RWPE1 (cell line): ENCODE results near the gene TMEM63C.

Experiments used
- CTCF ChIA-PET: fragments of 350-600 bp; sonication (Branson Sonifier 250); formaldehyde crosslinking; extraction: SDS; loops from one replicate; lab custom pipeline; 2021; lab: Yijun Ruan, JAX
- POLR2A ChIA-PET: fragments of 400-600 bp; formaldehyde crosslinking; extraction: SDS; loops from one replicate; lab custom pipeline; 2020; ENCODE audit warnings: antibody characterized with exemption; ENCODE audit not compliant: low non-redundant PET; lab: Yijun Ruan, JAX
- DNase-seq: peaks from one replicate; pipeline ENCODE4 v3.0.0; 2012; ENCODE audit warnings: low spot score
- H3K27ac ChIP-seq: fragments of 450-650 bp; 2 replicates; pipeline ENCODE4 v1.5.1; 2017
- CTCF ChIP-seq: fragments of 450-650 bp; conservative IDR thresholded peaks from 2 replicates; pipeline ENCODE4 v1.5.1; 2017; ENCODE audit warnings: low read depth, mild to moderate bottlenecking

The TMEM63C gene

GRCh38 chr14:77206261-77206824 lies 24.7 kb downstream of the TMEM63C start:
- ChIA-PET POLR2A (no interaction called here), CTCF (interaction anchor here (0.6 to 0.8 kb wide), 2 partner anchors 20 to 55 kb away, joined by 3 to 4 read pairs; no protein-coding TSS in a partner anchor)
- TF ChIP-seq CTCF = no peak
- no peak for DNase-seq
- H3K27ac ChIP-seq = no peak overlapping the region

DNA sequence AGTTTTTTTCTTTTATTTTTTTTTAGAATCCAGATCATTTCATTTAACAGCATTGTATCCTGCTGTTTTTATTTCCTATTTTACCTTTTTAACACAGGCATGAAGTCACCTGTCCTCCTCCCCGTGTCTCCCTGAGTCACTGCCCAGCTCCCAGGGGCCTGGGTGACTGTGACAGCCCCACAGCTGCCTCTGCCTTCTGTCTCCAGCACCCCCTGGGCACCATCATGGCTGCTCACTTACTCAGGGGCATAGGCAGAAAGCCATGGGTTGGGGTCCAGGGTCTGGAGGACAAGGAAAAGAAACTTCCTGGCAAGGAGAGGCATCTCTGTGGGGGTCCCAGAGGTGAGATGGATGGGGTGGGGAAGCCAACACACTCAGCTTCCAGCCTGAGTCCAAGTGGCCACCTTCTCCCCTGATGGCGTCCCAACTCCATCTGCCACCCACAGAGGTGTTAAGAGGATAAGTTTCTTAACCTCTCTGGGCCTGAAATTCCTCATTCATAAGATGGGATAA lies 25.3 kb downstream of the TMEM63C start:
- TF ChIP-seq CTCF = no peak
- ChIA-PET CTCF (interaction anchor here (0.6 to 0.8 kb wide), 2 partner anchors 21 to 55 kb away, joined by 3 to 4 read pairs; no protein-coding TSS in a partner anchor), POLR2A (no interaction called here)
- DNase-seq = no peak
- no peak overlapping the region for H3K27ac ChIP-seq

DNA sequence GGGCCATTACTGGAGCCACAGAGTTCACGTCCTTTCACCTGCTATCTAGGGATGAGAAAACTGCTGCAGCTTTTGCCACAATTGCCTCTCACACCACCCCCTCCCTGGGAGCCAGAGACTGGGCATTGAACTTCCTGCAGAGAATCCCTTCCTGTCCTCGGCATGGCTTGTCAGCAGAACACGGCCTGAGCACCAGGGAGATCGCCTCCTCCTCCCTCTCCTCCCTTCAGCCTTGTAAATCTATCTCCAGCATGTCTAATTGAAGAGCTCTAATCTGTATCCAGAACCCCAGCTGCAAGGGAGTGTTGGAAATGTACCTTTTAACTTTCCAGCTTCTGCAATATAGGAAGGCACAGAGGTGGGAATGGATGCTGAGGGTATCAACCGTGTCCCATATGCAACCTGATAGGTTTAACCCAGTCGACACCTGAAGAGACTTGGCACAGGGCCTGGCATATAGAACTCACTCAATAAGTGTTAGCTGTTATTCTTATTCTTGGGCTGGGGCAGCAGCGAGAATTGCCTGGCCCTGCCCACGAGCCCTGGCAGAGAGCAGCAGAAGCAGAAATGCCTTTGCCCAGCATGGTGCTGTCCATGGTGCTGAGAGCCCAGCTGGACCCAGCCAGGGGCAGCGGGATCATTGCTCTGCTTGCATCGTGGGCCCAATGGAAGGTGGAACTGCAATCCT lies 26.8 kb downstream of the TMEM63C start:
- no peak for TF ChIP-seq CTCF
- ChIA-PET POLR2A (no interaction called here), CTCF (interaction anchor here (0.6 kb wide), 1 partner anchor 57 kb away, joined by 6 read pairs; no protein-coding TSS in a partner anchor)
- peak; percentile 76 for DNase-seq
- no peak overlapping the region for H3K27ac ChIP-seq

DNA sequence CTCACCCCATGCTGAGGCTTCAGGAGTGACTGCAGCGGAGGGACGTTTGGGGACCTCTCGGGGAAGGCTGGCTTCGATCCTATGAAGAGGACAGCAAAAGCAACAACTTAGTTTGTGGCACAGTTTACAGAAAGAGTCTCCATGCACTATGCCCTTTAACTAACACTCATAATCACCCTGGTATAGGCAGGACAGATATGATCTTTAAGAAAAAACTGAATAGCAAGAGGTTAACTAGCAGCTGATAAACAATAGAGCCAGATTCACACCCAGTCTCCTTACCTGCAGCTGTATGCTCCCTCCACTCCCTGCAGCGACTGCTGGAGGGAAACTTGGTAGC lies 27.4 kb downstream of the TMEM63C start:
- ChIA-PET CTCF (interaction anchor here (0.6 kb wide), 1 partner anchor 58 kb away, joined by 6 read pairs; no protein-coding TSS in a partner anchor), POLR2A (no interaction called here)
- TF ChIP-seq CTCF = no peak
- no peak overlapping the region for H3K27ac ChIP-seq
- DNase-seq = no peak

GRCh38 chr14:77212097-77212870 lies 30.7 kb downstream of the TMEM63C start:
- H3K27ac ChIP-seq = no peak overlapping the region
- ChIA-PET POLR2A (no interaction called here), CTCF (interaction anchor here (0.6 to 1.9 kb wide), 6 partner anchors 19 to 337 kb away, joined by 3 to 13 read pairs (median 3); no protein-coding TSS in a partner anchor)
- DNase-seq = no peak
- no peak for TF ChIP-seq CTCF
